GM19239 (cell line): ENCODE measurements around the gene IKZF3.
"Not testable (repeated sequence)": the region's sequence is repeated elsewhere in the genome, so short reads cannot be mapped to it uniquely, and the experiment has no call there.

Experiments used
- DNase-seq: peaks from one replicate; pipeline ENCODE4 v3.0.0; 2011; ENCODE audit warnings: low spot score; ENCODE audit not compliant: insufficient read length
- FAIRE-seq: peaks from 2 replicates; lab custom pipeline; 2011; peaks lifted over from hg19 to GRCh38; lab: Jason Lieb, UNC

IKZF3 gene

DNA sequence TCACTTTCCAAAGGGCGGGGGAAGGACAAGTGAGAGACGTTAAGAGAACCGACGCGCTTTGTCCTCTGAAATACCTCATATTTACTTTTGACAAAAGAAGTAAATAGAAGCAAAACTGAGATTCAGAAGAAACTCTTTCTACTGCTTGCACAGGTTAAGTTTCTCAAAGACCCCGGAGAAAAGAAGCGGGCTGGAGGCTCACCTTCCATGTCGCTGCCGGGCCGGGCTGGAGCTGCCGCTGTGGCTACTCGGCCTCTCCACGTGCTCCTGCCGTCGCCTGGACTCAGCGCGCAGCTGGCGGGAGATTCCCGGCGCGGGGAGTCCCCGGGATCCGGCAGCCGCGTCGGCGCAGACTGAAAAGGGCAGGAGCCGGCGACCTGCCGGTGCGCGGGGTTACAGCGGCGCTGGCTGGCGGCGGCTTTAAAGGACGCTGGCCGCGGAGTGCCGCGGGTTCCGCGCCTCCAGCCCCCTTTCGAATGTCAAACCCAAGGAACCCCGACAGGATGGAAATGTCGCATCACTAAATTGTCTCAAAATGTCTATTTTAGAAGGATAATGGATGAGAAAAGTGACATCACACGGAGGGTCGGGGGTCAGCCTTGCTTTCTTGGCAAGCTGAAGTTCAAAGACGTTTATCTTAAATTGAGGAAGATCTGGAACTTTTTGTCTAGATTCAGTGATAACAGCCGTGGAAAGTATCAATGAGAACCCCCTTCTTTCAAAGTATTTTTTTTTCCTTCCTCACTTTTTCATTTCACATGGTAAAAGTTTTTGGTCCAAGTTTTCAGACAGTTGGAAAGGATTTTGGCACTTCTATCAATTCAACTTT, at the start of gene IKZF3:
IKZF3 (minus strand) TSS at position 395 of the 829 bp plus-strand sequence; CDS start at position 209, 186 bp downstream.
- DNase-seq (no peak), FAIRE-seq (no peak)

DNA sequence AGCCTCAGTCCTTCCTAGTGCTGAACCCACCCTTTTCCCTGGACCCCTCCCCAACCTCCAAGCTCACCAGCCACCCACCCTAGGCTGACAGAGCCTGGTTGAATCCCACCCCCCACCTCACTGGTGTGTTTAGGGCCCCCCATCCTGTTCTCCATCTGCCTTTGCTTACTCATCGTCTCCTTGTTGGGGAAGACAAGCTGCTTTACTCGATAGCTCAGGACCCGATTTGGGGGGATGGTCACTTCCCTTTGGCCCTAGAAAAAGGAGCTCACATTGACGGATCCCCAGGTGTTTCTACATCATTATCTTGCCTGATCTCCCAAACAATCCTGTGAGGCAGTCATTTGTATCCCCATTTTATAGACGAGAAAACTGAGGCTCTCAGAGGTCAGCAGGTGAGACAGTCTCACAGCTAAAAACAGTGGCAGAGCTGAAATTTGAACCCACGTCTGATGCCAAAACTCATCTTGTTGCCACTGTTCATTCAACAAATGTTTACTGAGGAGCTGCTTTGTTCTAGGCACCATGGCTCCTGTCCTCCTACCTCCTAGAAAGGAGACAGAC, 44.8 kb upstream of the IKZF3 start:
- FAIRE-seq (no peak), DNase-seq (no peak)

DNA sequence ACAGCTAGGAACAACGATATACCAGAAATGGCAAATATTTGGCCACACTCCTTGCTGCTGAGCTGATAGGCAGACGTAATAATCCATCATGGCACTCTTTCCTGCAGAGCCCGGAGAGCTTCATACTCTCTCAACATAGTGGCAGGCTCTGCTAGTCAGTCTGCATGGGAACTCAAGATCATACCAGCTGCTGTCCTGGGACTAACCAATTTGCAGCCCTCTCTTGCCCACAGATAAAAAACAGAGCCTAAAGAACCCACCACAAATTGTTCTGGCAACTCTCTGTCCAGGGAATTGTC, 40.8 kb upstream of the IKZF3 start:
- no peak for DNase-seq
- FAIRE-seq = no peak

DNA sequence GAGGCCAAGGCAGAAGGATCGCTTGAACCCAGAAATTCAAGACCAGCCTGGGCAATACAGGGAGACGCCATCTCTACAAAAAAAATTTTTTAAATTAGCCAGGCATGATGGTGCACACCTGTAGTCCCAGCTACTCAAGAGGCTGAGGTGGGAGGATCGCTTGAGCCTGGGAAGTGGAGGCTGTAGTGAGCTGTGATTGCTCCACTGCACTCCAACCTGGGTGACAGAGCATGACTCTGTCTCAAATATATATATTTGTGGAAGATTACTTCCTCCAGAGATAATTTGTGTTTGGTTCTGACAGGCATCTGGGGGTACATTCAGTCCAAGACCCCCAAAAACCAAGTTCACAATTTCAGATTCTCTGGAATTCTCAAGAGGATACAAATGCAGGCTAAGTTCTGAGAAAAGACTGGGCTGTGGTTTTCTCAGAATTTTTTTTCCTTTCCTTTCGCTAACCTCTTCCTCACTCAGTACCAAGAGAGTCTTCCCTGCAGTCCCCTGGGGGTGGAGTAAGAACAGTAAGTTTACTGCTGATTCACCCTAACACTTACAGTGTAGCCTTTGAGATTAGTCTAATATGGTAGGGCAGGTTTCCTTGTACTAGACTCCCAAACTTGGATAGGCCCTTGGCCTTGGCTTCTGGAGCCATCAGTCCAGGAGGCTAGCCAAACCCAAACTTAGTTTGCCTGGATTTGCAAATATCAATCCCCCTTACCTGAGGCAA, 39.2 kb upstream of the IKZF3 start:
- DNase-seq (no peak), FAIRE-seq (peak; percentile 28)

DNA sequence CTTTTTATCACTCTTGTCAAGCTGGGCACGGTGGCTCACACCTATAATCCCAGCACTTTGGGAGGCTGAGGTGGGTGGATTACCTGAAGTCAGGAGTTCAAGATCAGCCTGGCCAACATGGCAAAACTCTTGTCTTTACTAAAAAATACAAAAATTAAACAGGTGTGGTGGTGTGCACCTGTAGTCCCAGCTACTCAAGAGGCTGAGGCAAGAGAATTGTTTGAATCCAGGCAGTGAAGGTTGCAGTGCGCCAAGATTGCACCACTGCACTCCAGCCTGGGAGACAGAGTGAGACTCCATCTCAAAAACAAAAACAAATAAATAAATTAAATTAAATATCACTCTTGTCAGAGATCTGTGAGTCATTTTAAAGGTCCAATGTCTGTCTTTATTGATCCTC, 37.9 kb upstream of the IKZF3 start:
- DNase-seq, FAIRE-seq: not testable (repeated sequence)

DNA sequence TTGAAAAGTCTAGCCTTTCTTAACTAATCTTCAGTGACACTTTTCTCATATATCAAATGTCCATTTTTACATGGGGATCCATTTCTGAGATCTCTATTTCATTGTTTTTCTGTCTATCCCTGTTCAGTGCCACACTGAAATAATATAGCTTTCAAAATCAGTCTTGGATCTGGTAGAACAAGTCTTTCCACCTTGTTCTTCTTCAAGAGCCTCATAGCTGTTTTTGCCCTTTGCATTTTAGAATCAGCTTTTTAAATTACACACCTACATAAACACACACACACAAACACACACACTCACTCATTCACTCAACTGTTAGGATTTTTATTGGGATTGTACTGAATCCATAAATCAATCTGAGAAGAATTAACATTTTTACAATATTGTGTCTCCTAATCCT, 35.1 kb upstream of the IKZF3 start:
- DNase-seq (no peak), FAIRE-seq (no peak)

DNA sequence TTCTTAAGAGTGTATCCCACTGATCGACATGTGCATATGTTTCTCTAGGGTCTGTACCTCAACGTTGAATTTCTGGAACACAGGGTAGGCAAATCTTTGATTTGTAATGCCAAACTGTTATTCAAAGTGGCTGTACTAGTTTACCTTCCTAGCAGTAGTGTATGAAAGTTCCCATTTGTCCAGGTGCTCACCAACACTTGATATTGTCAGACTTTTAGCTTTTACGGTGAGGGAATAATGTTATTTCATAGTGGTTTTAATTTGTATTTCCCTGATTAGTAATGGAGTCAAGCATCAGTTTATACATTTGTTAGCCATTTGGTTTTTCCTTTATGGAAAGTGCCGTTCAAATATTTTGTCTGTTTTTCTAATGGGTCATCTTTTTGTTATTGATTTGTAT, 34.0 kb upstream of the IKZF3 start:
- no peak for DNase-seq
- no peak for FAIRE-seq

DNA sequence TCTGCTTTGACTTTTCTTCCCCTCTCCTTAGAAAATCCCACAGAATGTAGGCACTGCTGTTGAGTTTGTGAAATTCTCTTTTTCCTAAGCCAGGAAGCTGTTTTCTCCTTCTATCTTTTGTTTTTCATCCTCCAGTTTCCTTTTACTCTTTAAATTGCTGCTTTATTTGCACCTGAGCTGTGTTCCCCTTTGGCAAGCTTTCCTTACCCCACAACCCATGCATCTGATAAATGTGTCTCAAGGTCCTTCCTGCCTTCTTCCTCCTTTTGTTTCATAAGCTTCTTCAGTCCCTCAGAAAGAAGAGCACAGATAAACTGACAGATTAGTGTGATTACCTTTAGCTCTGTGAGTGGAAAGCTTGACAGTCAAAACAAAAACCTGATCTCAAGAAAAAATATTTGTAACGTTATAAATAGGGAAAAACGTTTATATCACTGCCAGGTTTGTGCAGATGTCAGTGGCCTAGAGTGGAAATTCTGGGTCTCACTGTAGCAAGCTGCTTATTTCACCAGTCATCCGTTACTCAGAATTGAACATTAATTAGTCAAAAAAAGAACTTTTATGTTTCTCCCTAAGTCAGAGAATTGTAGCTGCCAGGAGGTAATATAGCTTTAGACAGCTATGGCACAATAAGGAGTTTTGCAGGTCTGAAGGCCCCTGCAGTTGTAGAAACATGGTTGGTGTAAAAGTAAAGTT, 30.7 kb upstream of the IKZF3 start:
- DNase-seq (no peak), FAIRE-seq (no peak)

DNA sequence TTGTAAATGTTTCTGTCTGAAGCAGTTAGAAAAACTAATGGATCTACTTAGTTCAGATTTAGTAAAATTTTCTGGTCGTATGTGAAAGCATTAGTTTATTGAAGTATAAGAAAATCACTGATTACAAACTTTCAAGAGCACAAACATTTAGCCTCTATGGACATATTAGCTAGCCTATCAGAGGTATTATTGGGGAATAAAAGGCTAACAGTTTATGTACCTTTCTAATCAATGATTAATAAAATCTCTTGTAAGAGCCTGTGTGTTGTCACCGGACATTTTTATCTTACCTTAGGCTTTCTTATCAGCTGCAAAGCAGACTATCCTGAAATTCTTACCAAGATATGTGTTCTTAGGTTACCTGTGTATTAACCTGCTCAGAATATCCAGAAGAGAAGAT, 25.1 kb upstream of the IKZF3 start:
- no peak for FAIRE-seq
- DNase-seq = no peak

DNA sequence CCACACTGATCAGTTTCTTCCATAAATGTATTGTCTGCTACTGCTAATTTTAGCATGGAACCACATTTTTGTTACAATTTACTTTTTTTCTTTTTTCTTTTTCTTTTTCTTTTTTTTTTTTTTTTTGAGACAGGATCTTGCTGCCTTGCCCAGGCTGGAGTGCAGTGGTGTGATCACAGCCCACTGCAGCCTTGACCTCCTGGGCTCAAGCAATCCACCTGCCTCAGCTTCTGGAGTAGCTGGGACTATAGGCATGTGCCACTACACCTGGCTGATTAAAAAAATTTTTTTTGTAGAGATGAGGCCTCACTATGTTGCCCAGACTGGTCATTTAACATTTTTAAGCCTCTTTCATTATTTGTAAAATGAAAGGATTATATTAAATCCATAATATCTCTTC, 23.0 kb upstream of the IKZF3 start:
- FAIRE-seq = no peak

DNA sequence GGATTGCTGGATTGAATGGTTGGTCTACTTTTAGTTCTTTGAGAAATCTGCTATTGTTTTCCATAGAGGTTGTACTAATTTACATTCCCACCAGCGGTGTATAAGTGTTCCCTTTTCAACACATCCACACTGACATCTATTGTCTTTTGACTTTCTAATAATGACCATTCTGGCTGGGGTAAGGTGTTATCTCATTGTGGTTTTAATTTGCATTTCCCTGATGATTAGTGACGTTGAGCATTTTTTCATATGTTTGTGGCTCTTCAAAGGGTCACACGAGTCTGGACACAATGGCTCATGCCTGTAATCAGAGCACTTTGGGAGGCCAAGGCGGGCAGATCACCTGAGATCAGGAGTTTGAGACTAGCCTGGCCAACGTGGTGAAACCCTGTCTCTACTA, 22.0 kb upstream of the IKZF3 start:
- not testable (repeated sequence) for FAIRE-seq

More for the DNA sequence above, 23.0 kb upstream of the IKZF3 start:
- DNase-seq = no peak

DNA sequence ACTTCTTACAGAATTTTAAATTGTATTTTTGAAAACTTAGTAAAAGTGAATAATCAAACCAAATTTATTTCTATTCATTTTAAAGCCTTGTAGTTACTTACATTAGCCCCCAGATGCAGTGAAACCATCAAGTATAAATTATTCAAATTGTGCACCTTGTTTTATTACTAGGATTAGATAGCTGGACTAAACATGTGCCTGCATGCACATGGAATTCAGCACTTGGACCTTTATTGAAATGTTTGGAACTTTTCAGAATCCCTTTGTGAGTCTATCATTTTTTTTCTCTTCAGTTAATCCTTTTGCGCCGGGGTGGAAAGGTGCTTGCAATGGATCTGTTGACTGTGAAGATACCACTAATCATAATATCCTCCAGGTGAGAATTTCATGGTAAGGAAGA, 8.6 kb upstream of the IKZF3 start:
- DNase-seq (no peak), FAIRE-seq (peak; percentile 72)

More for the DNA sequence above, 22.0 kb upstream of the IKZF3 start:
- DNase-seq = not testable (repeated sequence)

DNA sequence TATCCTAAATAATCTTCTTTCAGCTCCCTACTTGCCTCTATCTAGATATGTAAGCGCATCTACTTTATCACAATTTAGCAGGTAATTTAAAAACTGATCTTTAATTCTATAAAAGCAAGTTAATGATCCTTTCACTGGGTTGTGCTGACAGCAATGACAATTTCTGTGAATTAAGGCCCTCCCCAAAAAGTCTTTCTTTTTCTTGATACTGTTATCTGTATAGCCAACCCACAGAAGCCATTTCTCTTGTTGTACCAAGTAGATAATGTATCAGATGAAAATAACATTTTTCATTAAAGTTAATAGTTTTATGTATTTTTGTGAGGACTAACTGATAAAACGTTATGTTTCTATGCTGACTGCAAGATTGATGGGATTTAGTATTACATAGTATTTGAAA, 7.7 kb upstream of the IKZF3 start:
- DNase-seq = no peak
- peak; percentile 84 for FAIRE-seq

DNA sequence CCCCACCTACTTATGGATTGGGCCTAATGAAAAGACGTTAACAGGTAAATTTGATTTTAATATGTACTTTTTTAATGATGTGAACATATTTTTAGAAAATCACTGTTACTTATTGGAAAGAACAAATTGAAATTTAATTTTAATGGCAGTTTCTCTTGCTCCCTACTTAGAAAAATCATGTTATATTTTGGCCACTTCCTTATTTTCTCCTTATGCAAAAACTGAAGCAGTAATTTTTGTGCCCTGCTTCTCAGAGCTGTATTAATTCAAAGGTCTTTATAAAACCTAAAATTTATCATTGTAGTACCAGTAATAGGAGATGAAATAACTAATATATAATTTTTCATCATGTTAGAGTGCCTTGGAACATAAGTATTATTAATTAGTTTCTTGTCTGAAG, 6.7 kb upstream of the IKZF3 start:
- FAIRE-seq (no peak), DNase-seq (no peak)

DNA sequence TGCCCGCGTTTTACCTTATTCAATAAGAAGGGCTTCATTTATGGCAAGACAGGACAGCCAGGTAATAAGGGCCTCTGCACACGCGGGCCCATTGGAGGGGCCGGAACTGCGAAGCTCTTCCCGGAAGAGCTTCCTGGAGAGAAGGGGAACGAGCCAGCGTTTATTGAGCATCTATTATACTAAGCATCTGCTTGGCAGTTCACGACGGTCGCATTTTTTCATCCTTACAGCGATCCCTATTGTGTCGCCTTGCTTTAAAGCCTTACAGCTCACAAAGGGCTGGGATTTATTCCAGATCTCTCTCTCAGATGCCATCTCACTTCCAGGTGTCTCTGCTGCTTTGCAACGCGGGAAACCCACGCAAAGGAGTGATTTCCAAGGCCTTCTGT, 4.4 kb upstream of the IKZF3 start:
- DNase-seq (no peak), FAIRE-seq (peak; percentile 91)

DNA sequence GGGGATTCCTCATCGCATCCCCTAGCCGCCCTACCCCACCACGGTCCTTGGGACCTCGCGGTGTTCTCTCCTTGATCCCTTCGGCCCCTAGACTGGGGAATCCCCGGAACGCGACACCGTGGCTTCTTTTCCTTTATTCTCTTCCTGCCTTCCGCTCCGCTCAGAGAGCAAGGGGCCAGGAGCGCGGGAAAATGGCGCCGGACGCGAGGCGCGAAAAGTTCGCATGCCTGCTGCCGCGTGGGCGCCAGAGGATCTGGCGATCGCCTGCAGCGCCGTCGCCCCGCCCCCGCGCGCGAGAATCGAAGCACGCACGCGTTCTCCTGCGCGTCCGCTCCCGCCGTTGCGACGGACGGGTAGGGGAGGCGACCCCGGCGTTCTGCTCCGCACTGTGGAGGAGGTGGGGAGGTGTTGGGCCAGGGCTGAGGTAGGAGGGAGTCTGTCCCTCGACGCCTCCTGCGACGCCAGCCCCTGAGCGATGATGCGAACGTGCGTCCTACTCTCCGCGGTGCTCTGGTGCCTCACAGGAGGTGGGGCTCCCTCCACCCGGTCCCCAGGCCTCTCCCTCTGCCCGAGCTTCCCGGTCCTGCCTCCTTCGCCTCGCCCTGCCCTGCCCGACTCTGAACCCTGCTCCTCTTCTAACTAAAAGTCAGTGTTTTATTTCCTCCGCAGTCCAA, 3.9 kb upstream of the IKZF3 start, which contains the start of gene ZPBP2:
ZPBP2 (plus strand) TSS at position 323 of the 674 bp plus-strand sequence; CDS start at position 476, 153 bp downstream.
- FAIRE-seq = no peak

DNA sequence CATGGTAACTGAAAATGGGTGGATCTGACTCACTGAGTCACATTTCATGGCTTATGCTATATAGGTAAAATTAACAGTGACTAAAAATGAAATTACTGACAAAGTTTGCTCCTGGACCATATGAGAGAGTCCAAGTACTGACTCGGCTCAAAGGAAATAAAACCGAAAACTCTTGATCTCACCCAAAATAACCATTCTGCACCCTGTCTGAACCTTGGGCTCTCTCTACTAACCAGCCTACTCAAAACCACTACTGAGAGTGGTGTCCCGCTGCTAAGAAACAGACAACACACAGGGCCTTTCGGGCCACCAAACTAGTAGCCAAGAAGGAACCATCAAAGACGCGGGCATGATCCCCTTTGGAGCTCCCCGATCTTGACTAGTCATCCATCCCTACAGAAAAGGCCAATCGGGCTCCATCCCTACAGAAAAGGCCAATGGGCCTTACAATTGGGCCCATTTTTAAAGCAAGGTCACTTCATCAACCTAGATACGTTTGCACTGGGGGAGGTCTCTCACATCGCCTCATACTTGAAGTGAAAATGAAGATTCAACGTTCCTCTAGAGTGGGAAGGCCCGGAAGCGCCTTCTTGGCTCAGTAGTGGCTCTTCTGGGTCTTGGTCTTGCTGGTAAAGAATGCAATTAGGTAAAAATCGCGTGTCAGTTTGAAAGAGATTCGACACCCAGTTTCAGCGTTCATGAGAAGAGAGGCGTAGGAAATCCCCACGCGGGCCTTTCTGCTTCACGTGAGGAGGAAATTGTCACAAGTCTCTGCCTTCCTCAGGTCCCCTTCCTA, 3.2 kb upstream of the IKZF3 start:
- DNase-seq (no peak), FAIRE-seq (peak; percentile 100)

More for the DNA sequence above, 3.9 kb upstream of the IKZF3 start, which contains the start of gene ZPBP2:
- DNase-seq = no peak

DNA sequence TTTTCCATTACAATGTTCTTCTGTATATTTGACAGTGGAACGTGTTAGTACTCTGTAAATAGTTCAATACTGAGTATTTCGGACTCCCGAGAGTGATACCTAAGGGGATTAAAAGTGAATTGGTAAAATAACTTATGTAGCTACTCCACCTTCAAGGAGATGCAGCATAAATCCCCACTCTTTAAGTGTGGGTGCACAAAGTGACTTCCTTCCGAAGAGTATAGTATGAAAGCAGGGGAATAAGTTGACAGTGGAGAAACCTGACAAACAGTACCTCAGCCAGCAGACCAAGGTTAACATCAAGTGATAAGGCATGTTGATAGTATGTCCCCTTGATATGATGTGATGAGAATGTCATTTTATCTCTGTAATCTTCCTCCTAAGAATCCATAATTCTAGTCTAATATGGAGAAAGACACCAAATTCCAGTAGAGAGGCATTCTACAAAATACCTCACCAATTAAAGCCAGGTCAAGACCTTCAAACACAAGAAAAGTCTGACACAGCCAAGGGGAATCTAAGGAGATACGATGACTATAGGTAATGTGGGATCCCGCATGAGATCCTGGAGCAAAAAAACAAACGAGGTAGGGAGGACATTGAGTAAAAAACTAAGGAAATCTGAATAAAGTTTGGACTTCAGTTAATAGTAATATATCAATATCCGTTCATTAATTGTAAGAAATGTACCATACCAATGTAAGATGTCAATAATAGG, 2.1 kb upstream of the IKZF3 start:
- FAIRE-seq = no peak
- DNase-seq = no peak
